ENCODE data around the gene LMAN1L.

- no peak for TF ChIP-seq CTCF (IDR thresholded peaks at IDR 0.05; ENCODE audit: low read depth, low read length)
- TF ChIP-seq POLR2A (IDR thresholded peaks at IDR 0.05; ENCODE audit: extremely low read depth, insufficient read length), result no peak
Observed at GRCh38 chr15:74817370-74817737, 4.7 kb downstream of the LMAN1L start.
